Lower leg skin (tissue), 4 donors: ENCODE data around the gene RFX2. TPM values are rescaled to one million over a fixed set of nuclear protein-coding genes. Genes with fewer than 3 reads are reported as not detected.

Experiments
- DNase-seq, 2 donors: peaks; one replicate each; pipeline ENCODE4 v3.0.0-alpha.2; 2019; ENCODE audit warnings: low spot score in 2 of 2
- H3K4me3 ChIP-seq: fragments of 200-600 bp; sonication (generic); 2 replicates; pipeline ENCODE4 v1.5.1; 2017; ENCODE audit warnings: mild to moderate bottlenecking, low read depth; ENCODE audit not compliant: poor library complexity, severe bottlenecking
- CTCF ChIP-seq, 3 donors: fragments of 450-650 bp; IDR thresholded peaks; one replicate each; pipeline ENCODE4 v1.5.1; 2016; ENCODE audit warnings: antibody characterized with exemption in 3 of 3, mild to moderate bottlenecking in 3 of 3, moderate library complexity in 2 of 3
- POLR2A ChIP-seq, 2 donors: fragments of 450-650 bp; IDR thresholded peaks; one replicate each; pipeline ENCODE4 v1.6.1; 2016 to 2017; ENCODE audit warnings: antibody characterized with exemption in 2 of 2, mild to moderate bottlenecking in 1 of 2, moderate library complexity in 1 of 2
- WGBS, 2 donors: methylation state at CpG; one replicate each; pipeline ENCODE4 v1.1.5; 2018; 5-methylcytosine and 5-hydroxymethylcytosine counted together
- intact Hi-C: fragments of 100-400 bp; cut with DNase I; formaldehyde crosslinking; loops from one replicate; pipeline ENCODE4 v1.15.0; 2023; ENCODE audit warnings: low total_unique reads
- total RNA-seq, 4 donors: library from RNA; depleted of rRNA; stranded (reverse); fragments of >200 nt; gene quantifications; one replicate each; pipeline ENCODE4 v1.1.0, GENCODE V29; 2016

Gene RFX2
- total RNA-seq, 4 donors from 2014 or later, result 19.6 to 28.7 (median 25.8) TPM

GRCh38 chr19:5993648-5994358 lies 116.5 kb downstream of the RFX2 start:
- TF ChIP-seq CTCF (IDR thresholded peaks at IDR 0.05), result no peak
- TF ChIP-seq POLR2A (IDR thresholded peaks at IDR 0.05), result no peak
- WGBS, 2 donors, result 54 to 61% methylated on average over 30 of the region's 30 CpGs
- peak in 1 of 2 donors; percentile 21 for DNase-seq
- intact Hi-C loops, result no loop called here
- H3K4me3 ChIP-seq, result no peak overlapping the region

- TF ChIP-seq POLR2A (IDR thresholded peaks at IDR 0.05) (no peak), CTCF (IDR thresholded peaks at IDR 0.05) (no peak)
- intact Hi-C loops, result no loop called here
- no peak overlapping the region for H3K4me3 ChIP-seq
- no peak for DNase-seq
- 84 to 85% methylated on average over 13 of the region's 13 CpGs for WGBS, 2 donors
Observed at GRCh38 chr19:5993201-5993600, 117.1 kb downstream of the RFX2 start.

- H3K4me3 ChIP-seq, result no peak overlapping the region
- TF ChIP-seq CTCF (IDR thresholded peaks at IDR 0.05), result no peak
- TF ChIP-seq POLR2A (IDR thresholded peaks at IDR 0.05), result no peak
- intact Hi-C loops, result no loop called here
- DNase-seq, result no peak
- WGBS, 2 donors, result 85 to 87% methylated on average over 11 of the region's 11 CpGs
Observed at GRCh38 chr19:5992756-5993155, 117.5 kb downstream of the RFX2 start.

GRCh38 chr19:5991244-5991838 lies 119.0 kb downstream of the RFX2 start:
- no peak for DNase-seq
- intact Hi-C loops, result no loop called here
- WGBS, 2 donors, result 96 to 100% methylated on average over 7 to 8 of the region's 8 CpGs
- H3K4me3 ChIP-seq, result no peak overlapping the region
- no peak for TF ChIP-seq CTCF (IDR thresholded peaks at IDR 0.05)
- no peak for TF ChIP-seq POLR2A (IDR thresholded peaks at IDR 0.05)

- intact Hi-C loops, result no loop called here
- no peak overlapping the region for H3K4me3 ChIP-seq
- DNase-seq, result no peak
- TF ChIP-seq CTCF (IDR thresholded peaks at IDR 0.05) (no peak), POLR2A (IDR thresholded peaks at IDR 0.05) (no peak)
- WGBS, 2 donors, result 38 to 41% methylated on average over 17 of the region's 17 CpGs
Observed at GRCh38 chr19:5990289-5990797, 120.0 kb downstream of the RFX2 start.
